Measurements from ENCODE around the gene RBCK1. TPM values are rescaled to one million over a fixed set of nuclear protein-coding genes. Genes with fewer than 3 reads are reported as not detected.
A peak's percentile ranks its signal among the peaks of the same experiment; 100 is the strongest.

RBCK1 gene
- total and polyA plus RNA-seq, 4 donors = 58.3 to 108 (median 98.7) TPM

DNA sequence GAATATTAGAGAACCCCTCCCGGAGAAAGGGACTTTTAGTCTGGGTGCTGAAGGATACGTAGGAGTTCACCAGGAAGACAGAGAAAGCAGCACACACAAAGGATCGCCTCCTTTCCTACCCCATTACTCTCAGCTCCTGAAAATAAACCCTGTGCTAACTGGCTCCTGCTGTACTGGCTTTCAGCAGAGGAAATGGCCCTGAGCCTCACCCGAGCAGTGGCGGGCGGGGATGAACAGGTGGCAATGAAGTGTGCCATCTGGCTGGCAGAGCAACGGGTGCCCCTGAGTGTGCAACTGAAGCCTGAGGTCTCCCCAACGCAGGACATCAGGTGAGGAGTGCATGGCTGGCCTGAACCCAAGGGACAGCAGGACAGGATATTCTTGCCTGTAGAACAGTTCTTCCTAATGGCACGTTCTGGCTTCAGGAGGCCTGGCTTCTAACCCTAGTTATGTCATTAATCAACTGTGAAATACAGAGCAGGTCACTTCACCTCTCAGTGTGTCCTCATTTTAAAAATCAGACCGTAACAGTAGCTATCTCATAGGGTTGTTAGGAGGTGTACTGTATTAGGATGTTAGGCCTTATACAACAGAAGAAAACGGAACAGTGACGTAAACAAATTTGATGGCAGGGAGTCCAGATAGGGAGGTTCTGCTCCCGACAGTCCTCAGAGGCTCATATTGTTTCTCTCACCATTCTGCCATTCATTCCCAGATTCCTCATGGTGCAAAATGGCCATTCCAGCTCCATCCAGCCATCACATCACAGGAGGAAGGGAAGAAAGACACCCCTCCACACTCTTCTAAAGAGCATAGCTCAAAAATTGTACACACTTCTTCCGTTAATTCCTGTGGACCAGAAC is 1.8 kb downstream of the RBCK1 start:
- ATAC-seq (ENCODE audit: insufficient read depth, low FRiP score) (no peak), DNase-seq (no peak)
- peaks cover 8 to 20% (median 12%) of the 10 kb centered on the region in 5 donors for H3K4me1 ChIP-seq (ENCODE audit: control insufficient read depth in 5 of 5, insufficient read depth in 5 of 5, low read length in 5 of 5)
- no peaks in the 10 kb centered on the region for H3K9me3 ChIP-seq (ENCODE audit: control insufficient read depth in 4 of 4, insufficient read depth in 3 of 4, low read length in 3 of 4)
- H3K4me3 ChIP-seq = no peak overlapping the region
- TF ChIP-seq, protein P1, sequence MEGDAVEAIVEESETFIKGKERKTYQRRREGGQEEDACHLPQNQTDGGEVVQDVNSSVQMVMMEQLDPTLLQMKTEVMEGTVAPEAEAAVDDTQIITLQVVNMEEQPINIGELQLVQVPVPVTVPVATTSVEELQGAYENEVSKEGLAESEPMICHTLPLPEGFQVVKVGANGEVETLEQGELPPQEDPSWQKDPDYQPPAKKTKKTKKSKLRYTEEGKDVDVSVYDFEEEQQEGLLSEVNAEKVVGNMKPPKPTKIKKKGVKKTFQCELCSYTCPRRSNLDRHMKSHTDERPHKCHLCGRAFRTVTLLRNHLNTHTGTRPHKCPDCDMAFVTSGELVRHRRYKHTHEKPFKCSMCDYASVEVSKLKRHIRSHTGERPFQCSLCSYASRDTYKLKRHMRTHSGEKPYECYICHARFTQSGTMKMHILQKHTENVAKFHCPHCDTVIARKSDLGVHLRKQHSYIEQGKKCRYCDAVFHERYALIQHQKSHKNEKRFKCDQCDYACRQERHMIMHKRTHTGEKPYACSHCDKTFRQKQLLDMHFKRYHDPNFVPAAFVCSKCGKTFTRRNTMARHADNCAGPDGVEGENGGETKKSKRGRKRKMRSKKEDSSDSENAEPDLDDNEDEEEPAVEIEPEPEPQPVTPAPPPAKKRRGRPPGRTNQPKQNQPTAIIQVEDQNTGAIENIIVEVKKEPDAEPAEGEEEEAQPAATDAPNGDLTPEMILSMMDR (IDR thresholded peaks at IDR 0.05; ENCODE audit: control extremely low read depth, extremely low read depth) = no peak
- peaks cover 0 to 23% (median 9%) of the 10 kb centered on the region in 4 donors for H3K36me3 ChIP-seq (ENCODE audit: control insufficient read depth in 4 of 4, insufficient read depth in 4 of 4, low read length in 4 of 4)
- H3K9ac ChIP-seq (ENCODE audit: insufficient read depth in 1 of 2, low read length in 2 of 2) = no peak overlapping the region
- 75 to 85% methylated on average over 14 of the region's 14 CpGs for WGBS, 2 donors
- no peaks in the 10 kb centered on the region for H3K27me3 ChIP-seq (ENCODE audit: control insufficient read depth in 3 of 3, insufficient read depth in 3 of 3, low read length in 2 of 3)
- no peak overlapping the region for H3K27ac ChIP-seq (ENCODE audit: low read depth in 1 of 2, low read length in 1 of 2)

DNA sequence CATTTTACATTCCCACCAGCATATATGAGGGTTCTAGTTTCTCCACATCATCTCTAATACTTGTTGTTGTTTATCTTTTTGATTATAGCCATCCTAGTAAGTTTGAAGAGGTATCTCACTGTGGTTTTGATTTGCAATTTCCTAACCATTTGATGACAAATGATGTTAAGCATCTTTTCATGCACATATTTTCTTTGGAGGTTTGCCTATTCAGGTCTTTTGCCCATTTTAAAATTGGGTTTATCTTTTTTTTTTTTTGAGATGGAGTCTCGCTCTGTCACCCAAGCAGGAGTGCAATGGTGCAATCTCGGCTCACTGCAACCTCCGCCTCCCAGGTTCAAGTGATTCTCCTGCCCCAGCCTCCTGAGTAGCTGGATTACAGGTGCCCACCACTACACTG is 4.0 kb downstream of the RBCK1 start:
- Histone ChIP-seq H3K36me3 (ENCODE audit: control insufficient read depth in 4 of 4, insufficient read depth in 4 of 4, low read length in 4 of 4) (peaks cover 0 to 25% (median 13%) of the 10 kb centered on the region in 4 donors), H3K4me1 (ENCODE audit: control insufficient read depth in 5 of 5, insufficient read depth in 5 of 5, low read length in 5 of 5) (peaks cover 8 to 18% (median 12%) of the 10 kb centered on the region in 5 donors), H3K9me3 (ENCODE audit: control insufficient read depth in 4 of 4, insufficient read depth in 3 of 4, low read length in 3 of 4) (no peaks in the 10 kb centered on the region), H3K9ac (ENCODE audit: insufficient read depth in 1 of 2, low read length in 2 of 2) (no peak overlapping the region), H3K27me3 (ENCODE audit: control insufficient read depth in 3 of 3, insufficient read depth in 3 of 3, low read length in 2 of 3) (no peaks in the 10 kb centered on the region), H3K4me3 (no peak overlapping the region), H3K27ac (ENCODE audit: low read depth in 1 of 2, low read length in 1 of 2) (no peak overlapping the region)
- DNase-seq (no peak), ATAC-seq (ENCODE audit: insufficient read depth, low FRiP score) (no peak)
- 98 to 99% methylated on average over 3 of the region's 3 CpGs for WGBS, 2 donors
- TF ChIP-seq, protein P1 (IDR thresholded peaks at IDR 0.05; ENCODE audit: control extremely low read depth, extremely low read depth) = no peak

DNA sequence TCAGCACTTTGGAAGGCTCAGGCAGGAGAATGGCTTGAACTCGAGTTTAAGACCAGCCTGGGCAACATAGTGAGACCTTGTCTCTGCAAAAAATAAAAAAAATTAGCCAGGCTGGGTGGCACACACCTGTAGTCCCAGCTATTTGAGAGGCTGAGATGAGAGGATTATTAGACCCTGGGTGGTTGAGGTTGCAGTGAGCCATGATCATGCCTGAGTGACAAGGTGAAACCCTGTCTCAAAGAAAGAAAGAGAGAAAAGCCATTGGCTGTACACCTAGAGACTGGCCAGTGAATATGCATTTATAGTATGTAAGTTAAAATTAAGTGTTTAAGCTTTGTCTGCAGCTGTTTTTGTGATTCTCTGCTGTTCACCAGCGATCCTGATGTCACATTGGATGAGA is 6.1 kb downstream of the RBCK1 start:
- WGBS, 2 donors = 86 to 89% methylated on average over 2 of the region's 2 CpGs
- Histone ChIP-seq H3K9me3 (ENCODE audit: control insufficient read depth in 4 of 4, insufficient read depth in 3 of 4, low read length in 3 of 4) (no peaks in the 10 kb centered on the region), H3K4me1 (ENCODE audit: control insufficient read depth in 5 of 5, insufficient read depth in 5 of 5, low read length in 5 of 5) (peaks cover 6 to 12% (median 8%) of the 10 kb centered on the region in 5 donors), H3K36me3 (ENCODE audit: control insufficient read depth in 4 of 4, insufficient read depth in 4 of 4, low read length in 4 of 4) (peaks cover 3 to 27% (median 21%) of the 10 kb centered on the region in 4 donors), H3K27me3 (ENCODE audit: control insufficient read depth in 3 of 3, insufficient read depth in 3 of 3, low read length in 2 of 3) (no peaks in the 10 kb centered on the region), H3K27ac (ENCODE audit: low read depth in 1 of 2, low read length in 1 of 2) (no peak overlapping the region), H3K4me3 (no peak overlapping the region), H3K9ac (ENCODE audit: insufficient read depth in 1 of 2, low read length in 2 of 2) (no peak overlapping the region)
- TF ChIP-seq, protein P1 (IDR thresholded peaks at IDR 0.05; ENCODE audit: control extremely low read depth, extremely low read depth) = no peak
- DNase-seq = peak in 1 of 3 donors; percentile 30
- ATAC-seq (ENCODE audit: insufficient read depth, low FRiP score) = no peak

Data from lung (tissue), 12 donors.